Skeletal muscle satellite cell (primary cell): ENCODE measurements around the gene BCAS3.
"Not testable (repeated sequence)": the region's sequence is repeated elsewhere in the genome, so short reads cannot be mapped to it uniquely, and the experiment has no call there.

Source experiments
- H3K27me3 ChIP-seq: 2 replicates; pipeline ENCODE4 v1.7.0; 2013; ENCODE audit warnings: low read length; ENCODE audit not compliant: control insufficient read depth, insufficient read depth
- H3K36me3 ChIP-seq: 2 replicates; pipeline ENCODE4 v1.7.0; 2013; ENCODE audit warnings: mild to moderate bottlenecking, control low read depth, low read length; ENCODE audit not compliant: insufficient read depth
- H3K4me1 ChIP-seq: 2 replicates; pipeline ENCODE4 v1.7.0; 2013; ENCODE audit warnings: low read length; ENCODE audit not compliant: control insufficient read depth, insufficient read depth
- H3K4me2 ChIP-seq: 2 replicates; pipeline ENCODE4 v1.7.0; 2013; ENCODE audit warnings: mild to moderate bottlenecking, low read length
- H3K4me3 ChIP-seq: 2 replicates; pipeline ENCODE4 v1.7.0; 2013; ENCODE audit warnings: low read length
- H3K9ac ChIP-seq: 2 replicates; pipeline ENCODE4 v1.7.0; 2013; ENCODE audit warnings: mild to moderate bottlenecking, low read depth, low read length, moderate library complexity
- H3K9me3 ChIP-seq: replicated peaks from 2 replicates; pipeline ENCODE4 v1.7.0; 2013; ENCODE audit warnings: mild to moderate bottlenecking, control low read depth, low read length

The BCAS3 gene

DNA sequence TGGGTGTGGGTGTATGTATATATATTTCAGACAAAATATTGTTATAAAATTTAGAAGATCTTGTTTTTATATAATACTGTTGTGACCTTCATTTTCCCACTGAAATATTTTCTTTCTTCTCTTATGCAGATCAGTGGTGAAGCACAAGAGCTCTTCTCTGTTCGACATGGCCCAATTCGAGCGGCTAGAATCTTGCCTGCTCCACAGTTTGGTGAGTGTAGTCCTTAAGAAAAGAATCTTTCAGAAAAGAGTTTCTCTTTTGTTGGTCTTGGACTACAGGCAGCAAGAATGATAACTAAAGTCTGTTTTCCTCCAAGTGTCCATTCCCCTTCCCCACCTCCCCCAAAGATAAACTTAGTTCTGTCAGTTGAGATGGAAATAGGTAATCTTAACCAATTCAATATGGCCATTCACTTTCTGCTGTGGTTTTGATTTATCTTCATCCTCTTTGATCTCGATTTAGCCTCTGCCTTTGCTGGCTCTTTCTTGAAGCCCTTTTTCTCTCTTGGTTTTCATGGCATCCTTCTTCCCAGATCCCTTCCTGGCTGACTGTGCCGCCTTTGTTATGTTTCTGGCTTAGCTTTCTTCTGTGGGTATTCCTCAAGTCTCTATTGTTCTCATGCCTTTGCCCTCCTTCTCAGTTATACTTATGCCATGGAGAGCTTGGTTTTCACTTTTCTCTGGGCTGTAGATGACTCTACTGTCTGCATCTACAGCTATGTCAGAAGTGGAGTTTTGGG lies 69.6 kb downstream of the BCAS3 start:
- no peak overlapping the region for H3K4me2 ChIP-seq
- no peak overlapping the region for H3K4me3 ChIP-seq
- no peaks in the 10 kb centered on the region for H3K9me3 ChIP-seq
- no peak overlapping the region for H3K9ac ChIP-seq
- H3K27me3 ChIP-seq = no peaks in the 10 kb centered on the region
- no peaks in the 10 kb centered on the region for H3K36me3 ChIP-seq
- H3K4me1 ChIP-seq = peaks cover 15% of the 10 kb centered on the region

DNA sequence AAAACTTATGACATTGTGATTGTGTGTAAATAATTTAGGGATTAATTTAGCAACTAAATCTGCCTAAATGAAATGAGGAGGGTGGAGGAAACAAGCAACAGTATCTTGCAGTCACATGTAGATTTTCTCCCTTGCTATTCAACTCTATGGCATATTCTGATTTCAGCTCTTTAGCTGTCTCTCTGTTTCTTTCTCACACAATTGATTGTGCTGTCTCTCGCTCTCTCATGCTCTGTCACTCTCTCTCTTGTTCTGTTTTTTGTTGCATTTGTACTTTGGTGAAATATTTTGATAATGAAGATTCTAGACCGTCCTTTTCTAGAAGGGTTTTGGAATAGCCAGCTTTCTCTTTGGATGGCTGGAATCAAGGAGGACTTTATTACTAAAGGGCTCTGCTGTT lies 70.6 kb downstream of the BCAS3 start:
- Histone ChIP-seq H3K4me1 (peaks cover 15% of the 10 kb centered on the region), H3K4me3 (no peak overlapping the region), H3K9me3 (no peaks in the 10 kb centered on the region), H3K4me2 (no peak overlapping the region), H3K9ac (no peak overlapping the region), H3K27me3 (no peaks in the 10 kb centered on the region), H3K36me3 (no peaks in the 10 kb centered on the region)

DNA sequence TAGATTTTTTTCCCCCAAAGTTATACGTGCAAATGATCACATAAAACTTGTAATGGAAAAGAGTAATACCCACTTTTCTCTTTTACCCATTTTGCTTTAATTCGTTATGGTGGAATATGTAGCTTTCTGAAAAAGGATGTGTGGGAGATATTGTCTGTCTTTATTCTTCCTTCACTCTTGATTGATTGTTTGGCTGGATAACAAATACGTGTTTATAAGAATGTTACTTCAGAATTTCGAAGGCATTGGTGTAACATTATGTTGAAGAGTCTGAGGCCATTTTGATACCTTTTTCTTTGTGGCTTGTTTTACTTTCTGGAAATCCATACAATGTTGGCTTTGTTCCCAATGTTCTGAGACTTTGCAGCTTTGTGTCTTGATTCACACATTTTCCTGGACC lies 71.4 kb downstream of the BCAS3 start:
- Histone ChIP-seq H3K4me3 (no peak overlapping the region), H3K36me3 (no peaks in the 10 kb centered on the region), H3K4me2 (no peak overlapping the region), H3K9me3 (no peaks in the 10 kb centered on the region), H3K9ac (no peak overlapping the region), H3K27me3 (no peaks in the 10 kb centered on the region), H3K4me1 (peaks cover 8% of the 10 kb centered on the region)

DNA sequence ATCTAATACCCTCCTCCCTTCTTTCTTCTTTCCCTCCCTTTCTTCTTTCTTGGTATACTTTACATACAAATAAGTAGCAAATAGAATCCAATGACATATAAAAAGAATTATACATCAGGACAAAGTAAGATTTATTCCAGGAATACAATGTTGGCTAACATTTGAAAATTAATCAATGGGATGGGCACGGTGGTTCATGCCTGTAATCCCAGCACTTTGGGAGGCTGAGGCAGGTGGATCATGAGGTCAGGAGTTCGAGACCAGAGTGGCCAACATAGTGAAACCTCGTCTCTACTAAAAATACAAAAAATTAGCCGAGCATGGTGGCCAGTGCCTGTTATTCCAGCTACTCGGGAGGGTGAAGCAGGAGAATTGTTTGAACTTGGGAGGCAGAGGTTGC lies 72.1 kb downstream of the BCAS3 start:
- Histone ChIP-seq H3K4me3 (no peak overlapping the region), H3K27me3 (no peaks in the 10 kb centered on the region), H3K9me3 (no peaks in the 10 kb centered on the region), H3K36me3 (no peaks in the 10 kb centered on the region), H3K9ac (no peak overlapping the region), H3K4me2 (no peak overlapping the region), H3K4me1 (peaks cover 1% of the 10 kb centered on the region)

DNA sequence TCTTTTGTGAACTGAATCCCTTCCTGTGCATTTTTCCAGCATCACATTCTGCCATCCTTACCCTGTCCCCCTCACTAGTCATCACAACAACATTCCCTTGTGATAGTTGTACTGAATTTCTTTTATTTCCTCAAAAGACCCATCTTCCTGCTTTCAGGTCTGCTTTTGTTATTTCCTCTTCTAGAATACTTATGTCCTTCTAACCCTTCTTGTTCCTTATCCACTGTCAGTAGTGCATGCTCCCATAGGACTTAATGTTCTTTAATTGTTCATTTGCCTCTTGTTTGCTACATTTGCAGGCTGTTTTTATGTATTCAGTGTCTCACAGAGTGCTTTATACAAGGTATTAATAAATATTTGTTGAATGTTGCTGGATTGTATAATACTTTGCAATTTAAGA lies 73.0 kb downstream of the BCAS3 start:
- Histone ChIP-seq H3K4me3 (no peak overlapping the region), H3K9me3 (no peaks in the 10 kb centered on the region), H3K4me2 (no peak overlapping the region), H3K9ac (no peak overlapping the region), H3K4me1 (no peaks in the 10 kb centered on the region), H3K36me3 (no peaks in the 10 kb centered on the region), H3K27me3 (no peaks in the 10 kb centered on the region)

DNA sequence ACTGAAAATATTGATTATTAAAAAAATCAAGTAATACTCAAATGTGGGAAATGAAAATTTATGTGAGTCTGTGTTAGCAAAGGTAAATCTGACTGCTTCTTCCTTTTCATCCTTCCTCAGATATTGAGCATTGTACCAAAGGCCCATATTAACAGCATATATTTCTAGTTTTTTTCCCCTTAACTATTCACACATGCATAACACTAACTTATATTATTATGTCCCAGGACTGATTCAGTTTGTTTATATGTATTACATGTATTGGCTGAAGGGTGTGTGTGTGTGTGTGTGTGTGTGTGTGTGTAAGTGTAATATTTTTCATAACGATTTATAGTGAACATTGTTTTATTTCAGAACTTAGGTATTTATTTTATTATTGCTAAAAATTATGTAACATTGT lies 74.2 kb downstream of the BCAS3 start:
- Histone ChIP-seq H3K4me1 (no peaks in the 10 kb centered on the region), H3K4me2 (no peak overlapping the region), H3K4me3 (no peak overlapping the region)

DNA sequence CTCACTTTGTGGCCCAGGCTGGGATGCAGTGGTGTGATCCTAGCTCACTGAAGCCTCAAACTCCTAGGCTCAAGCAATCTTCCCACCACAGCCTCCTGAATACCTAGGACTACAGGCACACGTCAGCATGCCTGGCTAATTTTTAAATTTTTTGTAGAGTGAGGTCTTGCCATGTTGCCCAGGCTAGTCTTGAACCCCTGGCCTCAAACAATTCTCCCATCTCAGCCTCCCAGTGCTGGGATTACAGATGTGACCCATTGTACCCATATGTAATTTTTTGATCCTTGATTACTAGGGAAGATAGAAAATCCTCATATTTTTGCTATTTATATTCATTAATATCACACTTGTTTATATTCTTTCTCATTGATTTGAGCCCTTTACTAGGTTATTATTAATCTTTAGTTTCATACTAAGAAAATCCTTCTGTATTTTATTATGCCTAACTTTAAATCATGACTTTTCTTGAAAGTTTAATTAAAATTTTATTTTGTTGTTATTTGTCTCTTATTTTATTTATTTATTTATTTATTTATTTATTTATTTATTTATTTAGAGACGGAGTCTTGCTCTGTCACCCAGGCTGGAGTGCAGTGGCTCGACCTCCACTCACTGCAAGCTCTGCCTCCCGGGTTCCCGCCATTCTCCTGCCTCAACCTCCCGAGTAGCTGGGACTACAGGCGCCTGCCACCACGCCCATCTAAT lies 75.4 kb downstream of the BCAS3 start:
- no peak overlapping the region for H3K9ac ChIP-seq
- no peak overlapping the region for H3K4me2 ChIP-seq
- H3K4me1 ChIP-seq = no peaks in the 10 kb centered on the region
- H3K4me3 ChIP-seq = no peak overlapping the region
- H3K9me3 ChIP-seq = no peaks in the 10 kb centered on the region
- no peaks in the 10 kb centered on the region for H3K36me3 ChIP-seq
- H3K27me3 ChIP-seq = no peaks in the 10 kb centered on the region

More for the DNA sequence above, 74.2 kb downstream of the BCAS3 start:
- H3K27me3 ChIP-seq = no peaks in the 10 kb centered on the region
- H3K9me3 ChIP-seq = no peaks in the 10 kb centered on the region
- H3K36me3 ChIP-seq = no peaks in the 10 kb centered on the region
- no peak overlapping the region for H3K9ac ChIP-seq

DNA sequence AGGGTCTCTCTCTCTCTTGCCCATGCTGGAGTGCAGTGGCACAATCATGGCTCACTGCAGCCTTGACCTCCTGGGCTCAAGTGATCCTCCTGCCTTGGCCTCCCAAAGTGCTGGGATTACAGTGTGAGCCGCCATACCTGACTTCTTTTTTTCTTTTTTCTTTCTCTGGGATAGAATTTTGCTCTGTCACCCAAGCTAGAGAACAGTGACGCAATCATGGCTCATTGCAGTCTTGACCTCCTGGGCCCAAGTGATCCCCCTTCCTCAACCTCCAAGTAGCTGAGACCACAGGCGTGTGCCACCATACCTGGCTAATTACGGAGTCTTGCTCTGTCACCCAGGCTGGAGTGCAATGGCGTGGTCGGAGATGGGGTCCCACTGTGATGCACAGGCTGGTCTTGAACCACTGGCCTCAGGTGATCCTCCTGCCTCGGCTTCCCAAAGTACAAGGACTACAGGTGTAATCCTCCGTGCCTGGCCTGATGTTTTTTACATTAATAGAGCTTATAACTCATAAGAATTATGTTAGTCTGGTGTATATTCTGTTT lies 76.5 kb downstream of the BCAS3 start:
- Histone ChIP-seq H3K27me3 (no peaks in the 10 kb centered on the region), H3K4me1 (no peaks in the 10 kb centered on the region), H3K9me3 (no peaks in the 10 kb centered on the region), H3K4me2 (no peak overlapping the region), H3K9ac (no peak overlapping the region), H3K4me3 (no peak overlapping the region), H3K36me3 (no peaks in the 10 kb centered on the region)

DNA sequence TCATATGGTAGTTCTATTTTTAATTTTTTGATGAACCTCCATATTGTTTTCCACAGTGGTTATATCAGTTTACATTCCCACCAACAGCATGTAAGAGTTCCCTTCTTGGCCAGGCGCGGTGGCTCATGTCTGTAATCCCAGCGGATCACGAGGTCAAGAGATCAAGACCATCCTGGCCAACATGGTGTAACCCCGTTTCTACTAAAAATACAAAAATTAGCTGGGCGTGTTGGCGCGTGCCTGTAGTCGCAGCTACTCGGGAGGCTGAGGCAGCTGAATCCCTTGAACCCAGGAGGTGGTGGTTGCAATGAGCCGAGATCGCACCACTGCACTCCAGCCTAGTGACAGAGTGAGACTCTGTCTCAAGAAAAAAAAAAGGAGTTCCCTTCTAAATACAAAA lies 79.1 kb downstream of the BCAS3 start:
- not testable (repeated sequence) for H3K4me1 ChIP-seq, H3K4me3 ChIP-seq, H3K9ac ChIP-seq, H3K36me3 ChIP-seq, H3K27me3 ChIP-seq, H3K9me3 ChIP-seq, H3K4me2 ChIP-seq

DNA sequence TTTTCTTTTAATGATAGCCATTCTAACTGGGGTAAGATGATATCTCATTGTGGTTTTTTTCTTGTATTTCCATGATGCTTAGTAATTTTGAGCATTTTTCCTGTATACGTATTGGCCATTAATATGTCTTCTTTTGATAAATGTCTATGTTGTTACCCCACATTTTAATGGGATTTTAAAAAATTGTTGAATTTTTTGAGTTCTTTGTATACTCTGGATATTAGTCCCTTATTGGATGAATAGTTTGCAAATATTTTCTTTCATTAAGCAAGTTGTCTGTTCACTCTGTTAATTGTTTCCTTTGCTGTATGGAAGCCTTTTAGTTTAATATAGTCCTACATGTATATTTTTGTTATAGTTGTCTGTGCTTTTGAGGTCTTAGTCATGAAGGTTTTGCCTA lies 79.8 kb downstream of the BCAS3 start:
- Histone ChIP-seq H3K27me3 (no peaks in the 10 kb centered on the region), H3K9me3 (no peaks in the 10 kb centered on the region), H3K36me3 (no peaks in the 10 kb centered on the region), H3K4me1 (no peaks in the 10 kb centered on the region), H3K4me3 (no peak overlapping the region), H3K9ac (no peak overlapping the region), H3K4me2 (no peak overlapping the region)

DNA sequence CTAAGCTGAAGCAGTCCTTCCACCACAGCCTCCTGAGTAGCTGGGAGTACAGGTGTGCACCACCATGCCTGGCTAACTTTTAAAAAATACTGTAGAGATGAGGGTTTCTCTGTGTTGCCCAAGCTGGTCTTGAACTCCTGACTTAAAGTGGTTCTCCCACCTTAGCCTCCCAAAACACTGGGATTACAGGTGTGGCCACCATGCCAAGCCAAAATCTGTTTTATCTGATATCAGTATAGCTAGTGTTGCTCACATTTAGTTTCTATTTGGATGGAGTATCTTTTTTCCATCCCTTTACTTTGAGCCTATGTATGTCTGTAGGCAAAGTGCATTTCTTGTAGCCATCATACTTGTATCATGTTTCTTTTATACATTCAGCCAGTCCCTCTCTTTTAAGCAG lies 82.1 kb downstream of the BCAS3 start:
- H3K4me1 ChIP-seq = no peaks in the 10 kb centered on the region
- H3K4me3 ChIP-seq = no peak overlapping the region
- H3K36me3 ChIP-seq = no peaks in the 10 kb centered on the region

DNA sequence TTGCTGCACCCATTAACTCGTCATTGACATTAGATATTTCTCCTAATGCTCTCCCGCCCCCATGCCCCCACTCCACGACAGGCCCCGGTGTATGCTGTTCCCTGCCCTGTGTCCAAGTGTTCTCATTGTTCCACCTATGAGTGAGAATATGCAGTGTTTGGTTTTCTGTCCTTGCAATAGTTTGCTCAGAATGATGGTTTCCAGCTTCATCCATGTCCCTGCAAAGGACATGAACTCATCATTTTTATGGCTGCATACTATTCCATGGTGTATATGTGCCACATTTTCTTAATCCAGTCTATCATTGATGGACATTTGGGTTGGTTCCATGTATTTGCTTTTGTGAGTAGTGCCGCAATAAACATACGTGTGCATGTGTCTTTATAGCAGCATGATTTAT lies 83.7 kb downstream of the BCAS3 start:
- H3K4me3 ChIP-seq, H3K27me3 ChIP-seq, H3K4me2 ChIP-seq, H3K36me3 ChIP-seq, H3K9me3 ChIP-seq, H3K9ac ChIP-seq, H3K4me1 ChIP-seq: not testable (repeated sequence)

More for the DNA sequence above, 82.1 kb downstream of the BCAS3 start:
- Histone ChIP-seq H3K9ac (no peak overlapping the region), H3K9me3 (no peaks in the 10 kb centered on the region), H3K4me2 (no peak overlapping the region), H3K27me3 (no peaks in the 10 kb centered on the region)
